SHP77 treated with DMSO at 0.1 percent for 48 hours (cell line): ENCODE results near the gene STEAP2.

ENCODE experiments used
- DNase-seq: peaks from one replicate; lab custom pipeline; 2025; lab: John Stamatoyannopoulos, UW

STEAP2 gene

GRCh38 chr7:90194911-90195809, 16.4 kb upstream of the STEAP2 start:
- DNase-seq = no peak

- DNase-seq = no peak
Measured at GRCh38 chr7:90201500-90202195, 9.9 kb upstream of the STEAP2 start.

GRCh38 chr7:90207956-90208355, 3.6 kb upstream of the STEAP2 start:
- no peak for DNase-seq

GRCh38 chr7:90209776-90210175, 1.8 kb upstream of the STEAP2 start:
- no peak for DNase-seq

GRCh38 chr7:90210475-90210874, 1.1 kb upstream of the STEAP2 start:
- DNase-seq = no peak

- DNase-seq = no peak
Measured at GRCh38 chr7:90210981-90211380, 559 bp upstream of the STEAP2 start.

GRCh38 chr7:90212149-90212495, 582 bp downstream of the STEAP2 start:
- no peak for DNase-seq

- DNase-seq = no peak
Measured at GRCh38 chr7:90213521-90213920, 2.0 kb downstream of the STEAP2 start.

GRCh38 chr7:90216080-90216674, 4.6 kb downstream of the STEAP2 start:
- no peak for DNase-seq

GRCh38 chr7:90216771-90217170, 5.2 kb downstream of the STEAP2 start:
- DNase-seq = no peak

GRCh38 chr7:90222390-90222789, 10.8 kb downstream of the STEAP2 start:
- DNase-seq = no peak

GRCh38 chr7:90222811-90223725, 11.5 kb downstream of the STEAP2 start:
- peak; percentile 3 for DNase-seq

- DNase-seq = no peak
Measured at GRCh38 chr7:90224195-90224594, 12.7 kb downstream of the STEAP2 start.

- no peak for DNase-seq
Measured at GRCh38 chr7:90225181-90225580, 13.6 kb downstream of the STEAP2 start.

- no peak for DNase-seq
Measured at GRCh38 chr7:90225601-90226000, 14.1 kb downstream of the STEAP2 start.

- DNase-seq = no peak
Measured at GRCh38 chr7:90227259-90227658, 15.7 kb downstream of the STEAP2 start.

- no peak for DNase-seq
Measured at GRCh38 chr7:90229682-90230081, 18.1 kb downstream of the STEAP2 start.

GRCh38 chr7:90230834-90231233, 19.3 kb downstream of the STEAP2 start:
- no peak for DNase-seq

- no peak for DNase-seq
Measured at GRCh38 chr7:90231304-90231703, 19.8 kb downstream of the STEAP2 start.

GRCh38 chr7:90232430-90232829, 20.9 kb downstream of the STEAP2 start:
- no peak for DNase-seq

GRCh38 chr7:90233569-90233968, 22.0 kb downstream of the STEAP2 start:
- no peak for DNase-seq

GRCh38 chr7:90236721-90237289, 25.3 kb downstream of the STEAP2 start:
- no peak for DNase-seq
